Erythroblast (primary cell): Measurements from ENCODE around the gene SMURF2.
"Not testable (repeated sequence)": the region's sequence is repeated elsewhere in the genome, so short reads cannot be mapped to it uniquely, and the experiment has no call there.

Experiments
- DNase-seq, 2 experiments: peaks; one replicate each; lab custom pipeline; 2025; lab: John Stamatoyannopoulos, UW
- GATA1 ChIP-seq: IDR thresholded peaks from 2 replicates; pipeline ENCODE4 v1.6.1; 2011; ENCODE audit warnings: low read depth, mild to moderate bottlenecking, control low read depth, low read length, moderate library complexity
- POLR2A ChIP-seq: IDR thresholded peaks from 2 replicates; pipeline ENCODE4 v1.6.1; 2011; ENCODE audit warnings: mild to moderate bottlenecking, low read length

The SMURF2 gene

DNA sequence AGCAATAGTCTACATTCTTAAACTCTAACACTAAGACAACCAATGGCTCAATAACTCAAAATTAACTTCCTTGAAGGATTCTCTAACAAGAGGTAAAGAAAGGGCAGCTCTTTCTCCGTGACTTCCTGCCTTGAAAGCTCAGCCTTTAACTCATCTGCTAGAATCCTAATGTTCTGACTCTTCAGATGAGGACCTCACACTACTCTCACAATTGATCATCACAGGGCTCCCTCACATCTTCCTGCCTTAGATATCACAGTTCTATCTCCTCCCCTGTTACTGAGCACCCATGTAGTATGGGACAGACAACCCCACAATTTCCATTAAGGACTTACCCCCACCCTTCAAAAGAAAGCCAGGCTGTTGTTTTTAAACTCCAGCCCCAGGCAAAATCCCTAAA, 33.5 kb downstream of the SMURF2 start:
- DNase-seq: no peak
- TF ChIP-seq POLR2A (no peak), GATA1 (no peak)

DNA sequence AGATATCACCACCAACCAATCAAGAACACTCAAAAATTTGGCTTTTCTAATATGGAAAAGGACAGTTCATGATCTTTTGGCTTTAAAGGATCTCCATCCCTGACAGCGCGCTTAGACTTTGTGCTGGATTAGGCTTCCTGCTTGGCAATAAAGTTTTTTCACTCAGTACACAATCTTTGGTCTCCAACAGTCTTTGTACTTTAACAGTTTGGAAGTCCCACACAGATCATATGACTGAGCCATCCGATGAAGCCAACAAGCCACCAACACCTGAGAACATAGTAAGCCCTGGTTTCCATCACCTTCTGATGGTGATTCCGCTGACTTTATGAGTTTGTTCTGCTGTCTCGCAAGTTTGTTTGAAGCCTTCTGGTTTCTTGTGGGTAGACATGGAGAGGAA, 34.3 kb downstream of the SMURF2 start:
- DNase-seq: no peak
- TF ChIP-seq GATA1 (no peak), POLR2A (no peak)

DNA sequence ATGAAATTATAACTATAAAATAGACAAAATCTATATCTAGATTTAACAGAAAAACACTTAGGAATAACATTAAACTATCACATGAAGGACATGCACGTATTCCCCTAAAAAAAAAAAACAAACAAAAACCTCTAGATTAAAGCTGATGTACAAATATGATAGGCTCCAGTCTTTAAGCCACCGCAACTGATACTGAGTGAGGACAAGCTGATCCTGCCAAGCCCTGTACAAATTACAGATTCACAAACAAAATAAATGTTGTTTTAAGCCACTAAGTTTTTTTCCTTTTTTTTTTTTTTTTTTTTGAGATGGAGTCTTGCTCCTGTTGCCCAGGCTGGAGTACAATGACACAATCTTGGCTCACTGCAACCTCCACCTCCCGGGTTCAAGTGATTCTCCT, 35.3 kb downstream of the SMURF2 start:
- DNase-seq: no peak
- TF ChIP-seq GATA1: no peak
- no peak for TF ChIP-seq POLR2A

DNA sequence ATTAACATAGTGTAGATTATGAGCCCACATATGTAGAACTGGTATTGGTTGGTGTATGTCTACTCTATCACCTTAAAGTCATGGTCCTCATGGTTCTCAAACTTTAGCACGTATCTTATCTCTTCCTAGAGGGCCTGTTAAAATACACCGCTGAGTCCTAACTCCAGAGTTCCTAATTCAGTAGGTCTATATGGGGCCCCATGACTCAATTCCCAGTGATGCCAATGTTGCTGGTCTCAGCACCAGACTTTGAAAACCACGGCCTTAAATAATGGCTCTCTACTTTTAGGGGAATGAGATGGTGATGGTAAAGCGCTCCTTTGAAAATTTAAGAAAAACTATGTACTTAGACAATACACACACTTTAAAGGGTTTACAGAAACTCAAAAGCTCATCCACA, 36.6 kb downstream of the SMURF2 start:
- no peak for TF ChIP-seq POLR2A
- TF ChIP-seq GATA1: no peak

DNA sequence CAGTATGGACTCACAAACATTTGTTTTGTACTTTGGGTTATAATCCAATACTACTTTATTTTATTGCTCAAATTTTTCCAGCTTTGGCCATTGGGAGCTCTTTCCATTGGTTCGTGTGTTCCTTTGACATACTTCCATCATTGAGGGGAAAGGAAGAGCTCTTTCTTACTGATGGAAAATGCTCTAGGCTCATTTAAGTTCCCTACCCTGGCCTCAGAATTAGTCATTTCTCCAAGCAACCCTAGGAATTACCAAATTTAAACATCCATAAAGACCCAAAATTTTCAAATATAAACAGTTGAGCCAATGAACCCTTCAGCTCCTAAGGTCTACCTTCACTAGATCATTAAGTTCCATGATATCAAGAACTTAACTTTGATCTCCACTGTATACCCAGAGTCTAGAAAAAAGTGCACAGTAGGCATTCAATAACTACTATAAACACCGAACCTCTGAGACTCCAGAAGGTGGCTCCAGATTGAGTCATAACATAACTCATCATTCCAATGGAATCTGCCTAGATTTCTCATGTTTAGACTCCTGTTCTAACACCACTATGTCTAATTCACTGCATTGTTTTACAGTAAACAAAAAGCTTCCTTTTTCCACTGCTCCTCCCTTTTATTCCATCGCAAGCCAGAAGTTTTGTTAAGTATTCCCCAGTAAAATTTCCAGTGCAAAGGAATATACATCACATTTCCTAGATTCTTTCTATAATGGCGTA, 39.0 kb downstream of the SMURF2 start:
- TF ChIP-seq POLR2A (no peak), GATA1 (no peak)
- DNase-seq: no peak

More for the DNA sequence above, 36.6 kb downstream of the SMURF2 start:
- DNase-seq: no peak

DNA sequence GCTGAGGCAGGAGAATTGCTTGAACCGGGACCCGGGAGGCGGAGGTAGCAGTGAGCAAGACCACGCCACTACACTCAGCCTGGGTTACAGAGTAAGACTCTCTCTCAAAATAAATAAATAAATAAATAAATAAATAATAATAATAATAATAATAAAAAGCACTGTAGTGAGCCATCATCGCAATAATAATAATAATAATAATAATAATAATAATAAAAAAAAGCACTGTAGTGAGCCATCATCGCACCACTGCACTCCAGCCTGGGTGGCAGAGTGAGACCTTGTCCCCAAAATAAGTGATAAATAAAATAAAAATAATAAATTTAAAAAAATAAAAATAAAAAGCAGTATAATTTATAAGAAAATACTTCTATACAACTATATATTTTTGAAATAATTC, 40.3 kb downstream of the SMURF2 start:
- DNase-seq: no peak
- TF ChIP-seq GATA1 (no peak), POLR2A (no peak)

DNA sequence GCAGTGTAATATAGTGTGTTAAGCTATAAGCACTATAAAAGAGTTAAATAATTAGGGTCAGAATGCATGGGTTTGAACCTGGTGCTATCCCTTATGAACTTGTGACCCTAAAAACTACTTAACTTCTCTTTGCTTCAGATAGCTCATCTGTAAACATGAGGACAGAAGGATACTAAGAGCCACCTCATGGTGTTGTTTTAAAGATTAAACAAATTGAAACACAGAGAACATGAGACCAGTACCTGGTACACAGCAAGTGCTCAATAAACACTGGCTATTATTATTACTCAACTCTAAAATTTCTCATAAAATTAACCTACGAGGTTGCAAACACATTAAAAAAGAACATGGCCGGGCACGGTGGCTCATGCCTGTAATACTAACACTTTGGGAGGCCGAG, 43.3 kb downstream of the SMURF2 start:
- no peak for DNase-seq
- no peak for TF ChIP-seq GATA1
- no peak for TF ChIP-seq POLR2A

DNA sequence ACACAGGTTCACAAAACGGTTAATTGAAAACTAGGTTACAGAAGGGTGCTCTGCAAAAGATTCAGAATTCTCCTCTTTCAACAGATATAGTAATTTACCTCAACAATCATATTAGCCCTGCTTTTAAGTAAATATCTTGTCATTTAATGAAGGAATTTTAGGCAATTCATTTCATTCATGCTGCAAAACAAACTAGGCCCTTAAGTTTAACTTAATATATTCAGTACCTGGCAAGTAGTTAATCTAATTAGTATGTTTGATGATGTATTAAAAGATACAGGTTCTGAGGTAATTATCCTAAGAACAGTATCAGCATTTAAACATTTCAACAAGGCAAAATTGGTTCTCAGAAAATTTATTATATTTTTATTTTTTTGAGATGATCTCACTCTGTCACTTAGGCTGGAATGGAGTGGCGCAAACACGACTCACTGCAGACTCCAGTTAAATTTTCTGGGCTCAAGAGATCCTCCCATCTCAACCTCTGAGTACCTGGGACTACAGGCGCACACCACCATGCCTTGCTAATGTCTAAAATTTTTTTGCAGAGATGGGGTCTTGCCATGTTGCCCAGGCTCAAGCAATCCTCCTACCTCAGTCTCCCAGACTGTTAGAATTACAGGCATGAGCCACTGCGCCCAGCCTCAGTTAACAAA, 44.9 kb downstream of the SMURF2 start:
- DNase-seq: no peak

DNA sequence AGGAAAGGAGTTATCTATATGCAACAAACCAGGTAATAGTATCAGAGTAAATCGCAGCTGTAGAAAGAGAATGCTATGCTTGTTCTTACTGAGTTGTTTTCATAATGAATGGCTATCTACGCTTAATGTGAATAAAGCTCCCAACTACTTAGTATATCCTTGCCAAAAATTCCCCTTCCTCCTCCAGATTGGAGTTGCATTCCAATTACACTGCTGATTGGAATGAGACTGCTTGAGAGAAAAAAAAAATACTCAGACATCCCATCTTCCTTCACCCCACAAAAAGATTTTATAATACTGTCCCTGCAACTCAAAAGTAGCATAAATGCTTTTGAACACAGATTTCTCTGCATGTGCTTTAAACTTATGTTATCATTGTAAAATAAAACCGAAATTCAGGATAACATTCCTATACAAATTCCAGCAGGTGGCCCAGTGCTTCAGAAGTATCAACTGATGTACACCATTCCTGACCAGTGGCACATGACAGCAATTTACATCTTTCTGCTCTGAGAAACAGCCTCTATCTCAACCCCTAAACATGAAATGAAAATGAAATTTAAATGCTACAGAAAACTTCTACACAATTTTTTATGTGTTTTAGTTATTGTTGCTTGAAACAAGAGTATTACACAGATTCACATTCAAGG, 47.0 kb downstream of the SMURF2 start:
- no peak for DNase-seq
- TF ChIP-seq GATA1 (no peak), POLR2A (no peak)

More for the DNA sequence above, 44.9 kb downstream of the SMURF2 start:
- no peak for TF ChIP-seq POLR2A
- TF ChIP-seq GATA1: no peak

DNA sequence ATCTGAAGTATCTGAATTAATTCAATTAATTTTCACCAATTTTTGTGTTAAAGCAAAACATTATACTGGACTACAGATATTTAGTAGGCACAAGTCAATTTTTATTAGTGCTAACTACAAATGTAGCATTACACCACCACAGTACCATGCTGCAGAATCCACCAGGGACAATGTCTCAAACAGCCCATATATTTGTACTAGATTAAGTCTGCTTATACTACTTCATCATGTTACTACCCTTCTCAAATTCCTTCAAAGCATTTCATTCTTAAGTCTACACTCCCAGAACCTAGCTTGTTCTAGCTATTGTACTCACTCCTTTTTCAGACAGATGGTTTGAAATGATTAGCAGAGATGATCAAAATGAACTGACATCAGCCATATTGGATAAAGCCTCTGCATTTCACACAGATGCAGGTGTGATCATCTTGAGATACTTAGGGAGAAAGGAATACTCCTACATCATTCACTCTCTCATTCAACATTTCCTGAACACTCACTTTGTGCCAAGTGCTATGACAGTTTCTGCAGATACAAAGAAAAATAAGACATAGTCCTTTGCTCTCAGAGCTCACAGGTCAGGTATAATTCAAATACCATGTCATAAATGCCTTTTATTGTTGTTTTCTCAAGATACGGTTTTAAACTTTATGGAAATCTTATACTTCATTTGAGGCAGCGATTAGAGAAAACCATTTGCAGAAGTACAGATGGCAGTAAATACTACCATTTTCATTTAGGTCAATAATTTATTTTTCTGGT, 47.7 kb downstream of the SMURF2 start:
- DNase-seq: no peak
- TF ChIP-seq GATA1 (no peak), POLR2A (no peak)

DNA sequence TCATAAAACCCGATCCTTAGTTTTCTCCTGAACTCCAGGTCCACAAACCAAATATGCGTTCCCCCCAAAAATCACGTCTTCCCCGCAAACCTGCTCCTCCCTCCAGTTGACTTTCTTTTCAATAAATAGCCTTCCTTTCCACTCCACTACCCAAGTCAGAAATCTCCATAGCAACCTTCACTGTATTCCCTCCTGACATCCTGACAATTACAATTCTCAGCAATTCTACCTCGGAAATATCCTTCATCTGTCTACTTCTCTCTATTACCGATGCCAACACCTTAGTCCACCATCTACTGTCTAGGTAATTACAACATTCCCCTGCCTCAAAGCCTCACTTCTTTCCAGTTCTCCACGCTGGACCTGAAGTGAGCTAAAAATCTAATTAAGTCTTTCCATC, 50.7 kb downstream of the SMURF2 start:
- DNase-seq: no peak

DNA sequence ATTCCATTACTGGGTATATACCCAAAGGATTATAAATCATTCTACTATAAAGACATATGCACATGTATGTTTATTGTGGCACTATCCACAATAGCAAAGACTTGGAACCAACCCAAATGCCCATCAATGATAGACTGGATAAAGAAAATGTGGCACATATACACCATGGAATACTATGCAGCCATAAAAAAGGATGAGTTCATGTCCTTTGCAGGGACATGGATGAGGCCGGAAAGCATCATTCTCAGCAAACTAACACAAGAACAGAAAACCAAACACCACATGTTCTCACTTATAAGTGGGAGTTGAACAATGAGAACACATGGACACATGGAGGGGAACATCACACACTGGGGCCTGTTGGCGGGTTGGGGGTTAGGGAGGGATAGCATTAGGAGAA, 51.9 kb downstream of the SMURF2 start:
- not testable (repeated sequence) for DNase-seq

More for the DNA sequence above, 50.7 kb downstream of the SMURF2 start:
- TF ChIP-seq GATA1 (no peak), POLR2A (no peak)

DNA sequence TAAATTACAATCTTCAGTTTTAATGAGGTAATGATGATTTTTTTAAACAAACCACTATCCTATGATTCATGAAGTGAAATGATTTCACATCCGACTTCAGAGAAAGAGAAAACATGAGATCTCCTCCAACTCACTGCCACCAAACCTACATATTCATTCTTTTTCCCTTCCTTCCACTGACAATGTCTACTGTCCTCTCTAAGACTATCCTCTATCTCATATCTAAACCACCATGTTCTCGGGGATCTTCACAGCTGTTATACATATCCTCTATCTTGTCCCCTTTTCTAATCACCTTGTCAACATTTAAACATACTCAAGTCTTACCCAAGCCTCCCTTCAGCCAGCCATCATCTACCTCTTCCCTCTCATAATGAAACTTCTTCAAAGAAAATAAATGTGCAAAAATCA, 53.5 kb downstream of the SMURF2 start:
- TF ChIP-seq GATA1: no peak
- TF ChIP-seq POLR2A: no peak
- no peak for DNase-seq
